ENCODE results near the gene TMEM200B. TPM values are rescaled to one million over a fixed set of nuclear protein-coding genes. Genes with fewer than 3 reads are reported as not detected.
"Not testable (repeated sequence)": the region's sequence is repeated elsewhere in the genome, so short reads cannot be mapped to it uniquely, and the experiment has no call there.

TMEM200B gene
- total RNA-seq, 3 donors from 2014 or later = 4.5 to 21.0 (median 12.1) TPM

GRCh38 chr1:29084196-29084521, 39.5 kb downstream of the TMEM200B start:
- TF ChIP-seq POLR2AphosphoS5 (IDR thresholded peaks at IDR 0.05) = no peak
- TF ChIP-seq CTCF (IDR thresholded peaks at IDR 0.05) = no peak
- no peak for TF ChIP-seq POLR2A (IDR thresholded peaks at IDR 0.05)
- intact Hi-C loops (cut with DNase I; ENCODE audit: low total_unique reads) = no loop called here
- H3K9me3 ChIP-seq = no peaks in the 10 kb centered on the region
- no peak for DNase-seq (ENCODE audit: low spot score in 2 of 2)
- no peak overlapping the region for H3K27ac ChIP-seq
- H3K4me1 ChIP-seq = no peaks in the 10 kb centered on the region
- no peaks in the 10 kb centered on the region for H3K36me3 ChIP-seq
- no peaks in the 10 kb centered on the region for H3K27me3 ChIP-seq
- H3K4me3 ChIP-seq = no peak overlapping the region

DNA sequence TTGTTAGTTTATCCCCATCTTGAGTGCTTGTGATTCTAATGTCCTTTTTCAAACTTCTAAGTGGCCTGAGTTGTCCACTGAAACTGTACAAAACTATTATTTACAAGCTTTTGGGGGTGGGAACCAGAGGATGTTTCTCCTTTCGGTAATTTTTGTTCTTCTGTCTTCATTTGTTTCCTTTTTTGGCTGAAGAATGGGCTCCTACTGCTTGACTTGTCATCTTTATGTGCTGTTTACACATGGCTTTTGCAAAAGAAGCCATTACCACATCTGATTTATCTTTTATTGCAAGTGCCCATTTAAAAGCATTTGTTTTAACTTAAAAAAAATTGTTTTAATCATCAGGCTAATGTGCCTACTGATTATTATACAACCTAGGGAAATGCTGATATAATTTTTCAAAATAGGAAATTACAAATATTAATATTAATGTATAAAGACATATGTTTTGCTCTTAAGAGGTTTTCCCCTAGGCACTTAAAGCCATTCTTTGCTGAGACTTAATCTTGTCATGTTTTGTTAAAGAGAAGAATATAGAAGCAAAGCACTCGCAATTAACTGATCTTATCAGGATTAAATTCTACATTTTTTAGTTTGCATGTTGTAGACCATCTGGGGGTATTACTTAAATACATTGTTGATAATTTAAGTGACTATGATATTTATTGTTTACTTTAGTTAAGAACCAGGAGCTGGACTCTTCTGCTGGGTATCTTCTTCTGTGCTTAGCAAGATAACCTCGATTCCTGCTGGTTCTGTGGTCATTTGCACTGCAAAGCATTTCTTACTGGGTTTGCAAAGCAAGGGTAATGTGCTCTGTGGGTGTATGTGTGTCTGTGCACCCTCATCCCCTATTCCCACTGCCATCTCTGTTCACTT, 40.1 kb downstream of the TMEM200B start:
- TF ChIP-seq POLR2A (IDR thresholded peaks at IDR 0.05) (no peak), POLR2AphosphoS5 (IDR thresholded peaks at IDR 0.05) (no peak), CTCF (IDR thresholded peaks at IDR 0.05) (no peak)
- Histone ChIP-seq H3K27ac (no peak overlapping the region), H3K4me3 (no peak overlapping the region), H3K27me3 (no peaks in the 10 kb centered on the region), H3K4me1 (no peaks in the 10 kb centered on the region), H3K9me3 (no peaks in the 10 kb centered on the region), H3K36me3 (no peaks in the 10 kb centered on the region)
- DNase-seq (ENCODE audit: low spot score in 2 of 2) = no peak
- intact Hi-C loops (cut with DNase I; ENCODE audit: low total_unique reads) = no loop called here

- no peak overlapping the region for H3K4me3 ChIP-seq
- H3K36me3 ChIP-seq = no peaks in the 10 kb centered on the region
- H3K27ac ChIP-seq = no peak overlapping the region
- intact Hi-C loops (cut with DNase I; ENCODE audit: low total_unique reads) = no loop called here
- no peak for DNase-seq (ENCODE audit: low spot score in 2 of 2)
- TF ChIP-seq CTCF (IDR thresholded peaks at IDR 0.05) (no peak), POLR2AphosphoS5 (IDR thresholded peaks at IDR 0.05) (no peak), POLR2A (IDR thresholded peaks at IDR 0.05) (no peak)
- H3K4me1 ChIP-seq = no peaks in the 10 kb centered on the region
- H3K27me3 ChIP-seq = no peaks in the 10 kb centered on the region
- no peaks in the 10 kb centered on the region for H3K9me3 ChIP-seq
Observed at GRCh38 chr1:29082519-29082918, 41.2 kb downstream of the TMEM200B start.

DNA sequence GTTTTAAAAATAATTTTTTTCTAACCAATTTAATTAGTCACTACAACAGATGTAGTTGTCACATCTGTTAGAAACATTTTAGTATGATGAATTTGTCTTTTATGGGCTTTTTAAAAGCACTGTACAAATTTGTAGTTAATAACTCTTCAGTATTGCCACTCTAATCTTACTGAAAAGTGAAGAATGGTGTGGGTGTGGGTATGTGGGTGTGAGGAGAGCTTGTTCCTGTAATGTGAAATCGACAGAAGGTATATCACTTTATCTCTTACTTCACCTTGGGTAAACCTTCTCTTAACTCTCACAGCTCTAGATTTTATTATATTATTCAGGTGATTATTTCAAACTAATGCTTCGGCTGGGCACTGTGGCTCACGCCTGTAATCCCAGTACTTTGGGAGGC, 42.5 kb downstream of the TMEM200B start:
- TF ChIP-seq POLR2A (IDR thresholded peaks at IDR 0.05) (no peak), POLR2AphosphoS5 (IDR thresholded peaks at IDR 0.05) (no peak), CTCF (IDR thresholded peaks at IDR 0.05) (no peak)
- Histone ChIP-seq H3K36me3 (no peaks in the 10 kb centered on the region), H3K9me3 (no peaks in the 10 kb centered on the region), H3K4me1 (no peaks in the 10 kb centered on the region), H3K4me3 (no peak overlapping the region), H3K27me3 (no peaks in the 10 kb centered on the region), H3K27ac (no peak overlapping the region)
- intact Hi-C loops (cut with DNase I; ENCODE audit: low total_unique reads) = no loop called here
- DNase-seq (ENCODE audit: low spot score in 2 of 2) = no peak

DNA sequence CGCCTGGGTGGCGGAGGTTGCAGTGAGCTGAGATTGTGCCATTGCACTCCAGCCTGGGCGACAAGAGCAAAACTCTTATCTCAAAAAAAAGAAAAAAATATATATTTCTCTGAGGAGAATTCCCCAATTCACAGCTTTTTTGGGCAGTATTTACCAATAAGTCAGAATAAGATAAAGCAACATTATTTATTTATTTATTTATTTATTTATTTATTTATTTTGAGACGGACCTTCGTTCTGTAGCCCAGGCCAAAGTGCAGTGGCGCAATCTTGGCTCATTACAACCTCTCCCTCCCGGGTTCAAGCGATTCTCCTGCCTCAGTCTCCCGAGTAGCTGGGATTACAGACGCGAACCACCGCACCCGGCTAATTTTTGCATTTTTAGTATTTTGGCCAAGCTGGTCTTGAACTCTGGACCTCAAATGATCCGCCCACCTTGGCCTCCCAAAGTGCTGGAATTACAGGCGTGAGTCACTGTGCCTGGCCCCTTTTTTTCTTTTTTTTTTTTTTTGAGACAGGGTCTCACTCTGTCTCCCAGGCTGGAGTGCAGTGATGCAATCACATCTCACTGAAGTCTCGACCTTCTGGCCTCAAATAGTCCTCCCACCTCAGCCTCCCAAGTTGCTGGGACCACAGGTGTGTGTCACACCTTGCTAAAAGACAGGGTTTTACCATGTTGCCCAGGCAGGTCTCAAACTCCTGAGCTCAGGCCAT, 43.6 kb downstream of the TMEM200B start:
- H3K27me3 ChIP-seq; H3K4me3 ChIP-seq; DNase-seq (ENCODE audit: low spot score in 2 of 2); H3K36me3 ChIP-seq; H3K27ac ChIP-seq; H3K4me1 ChIP-seq; H3K9me3 ChIP-seq; intact Hi-C loops (cut with DNase I; ENCODE audit: low total_unique reads): not testable (repeated sequence)
